ENCODE results near the gene KCNIP1.

Gene KCNIP1

DNA sequence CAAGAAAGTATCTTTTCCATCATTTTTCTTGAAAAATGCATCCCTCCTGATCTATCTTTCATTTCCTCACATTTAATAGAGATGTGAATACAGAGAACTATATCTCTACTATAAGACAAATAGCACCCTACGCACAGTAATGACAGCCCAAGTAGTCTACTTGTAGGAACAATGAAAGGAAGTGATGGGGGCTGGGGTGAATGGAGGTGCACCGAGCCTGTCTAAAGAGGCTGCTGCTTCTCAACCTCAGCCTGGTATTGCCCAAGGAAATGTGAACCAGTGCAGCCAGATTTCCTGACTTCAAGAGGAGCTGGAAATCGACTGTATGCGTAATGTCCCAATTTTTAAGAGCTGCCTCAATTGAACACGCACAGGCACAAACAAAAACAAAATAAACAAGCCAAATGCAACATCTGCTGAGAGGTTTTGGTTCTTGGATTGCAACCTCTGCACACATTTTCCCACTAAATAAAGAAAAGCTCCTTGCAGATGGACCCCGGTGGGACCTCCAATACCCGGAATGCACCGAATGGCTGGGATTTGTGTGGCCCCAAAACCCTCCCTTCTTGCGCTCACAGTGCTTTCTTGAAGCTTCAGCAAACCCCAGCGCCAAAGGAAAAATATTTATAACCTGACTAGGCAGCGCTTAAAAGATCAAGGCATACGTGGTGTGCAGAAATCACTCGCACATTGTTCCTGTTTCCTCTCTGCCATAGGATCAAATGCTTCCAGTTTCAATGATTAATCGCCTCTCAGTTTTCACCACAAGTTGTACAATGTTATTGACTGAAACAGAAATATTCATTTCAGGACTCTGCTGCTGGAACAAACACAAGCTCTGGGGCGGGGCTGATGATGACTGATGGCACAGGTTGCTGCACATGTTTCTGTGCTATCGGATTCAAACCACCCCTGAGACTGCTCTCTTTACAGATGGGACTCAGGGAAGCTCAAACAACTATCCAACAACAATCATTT is 68.3 kb downstream of the KCNIP1 start:
- DNase-seq (ENCODE audit: low read depth in 1 of 2, low spot score in 1 of 2): no peak
- TF ChIP-seq JUND (IDR thresholded peaks at IDR 0.05; ENCODE audit: low read depth): no peak
- in situ Hi-C loops (cut with HindIII; ENCODE audit: low pct_unique_long_range_greater_than_20kb, low sequenced_read_pairs): no loop called here

DNA sequence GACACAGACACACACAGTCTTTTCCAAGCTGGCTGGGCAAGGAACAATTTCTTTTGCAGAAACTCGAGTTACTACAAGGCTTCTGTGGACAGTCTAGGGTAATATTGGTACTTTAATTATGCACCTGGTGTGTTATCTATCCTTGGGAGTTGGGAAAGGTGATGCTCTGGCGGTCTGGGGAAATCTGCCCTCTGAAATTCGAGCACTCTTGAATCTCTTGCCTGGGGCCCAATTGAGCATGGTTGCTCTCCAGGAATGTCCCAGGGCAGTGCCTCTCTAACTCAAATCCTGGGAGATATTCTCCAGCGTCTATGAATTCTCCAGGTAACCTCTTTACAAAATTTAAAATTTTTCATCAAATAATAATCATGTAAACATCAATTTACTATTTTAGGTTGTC is 69.3 kb downstream of the KCNIP1 start:
- in situ Hi-C loops (cut with HindIII; ENCODE audit: low pct_unique_long_range_greater_than_20kb, low sequenced_read_pairs): no loop called here
- no peak for TF ChIP-seq JUND (IDR thresholded peaks at IDR 0.05; ENCODE audit: low read depth)

DNA sequence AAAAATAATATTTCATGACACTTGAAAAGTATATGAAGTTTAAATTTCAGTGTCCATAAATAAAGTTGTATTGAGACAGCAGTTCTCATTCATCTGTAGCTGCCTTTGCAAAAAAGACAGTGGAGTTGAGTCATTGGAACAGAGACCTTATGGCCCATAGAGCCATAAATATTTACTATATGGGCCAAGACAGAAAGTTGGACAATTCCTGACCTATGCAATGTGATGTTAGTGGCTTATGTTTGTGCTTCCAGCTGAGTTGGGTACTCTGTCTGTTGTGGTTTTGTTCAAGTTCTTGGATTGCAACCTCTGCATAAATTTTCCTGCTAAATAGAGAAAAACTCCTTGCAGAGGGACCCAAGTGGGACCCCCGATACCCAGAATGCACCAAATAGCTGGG is 69.8 kb downstream of the KCNIP1 start:
- TF ChIP-seq JUND (IDR thresholded peaks at IDR 0.05; ENCODE audit: low read depth): no peak
- in situ Hi-C loops (cut with HindIII; ENCODE audit: low pct_unique_long_range_greater_than_20kb, low sequenced_read_pairs): no loop called here
- no peak for DNase-seq (ENCODE audit: low read depth in 1 of 2, low spot score in 1 of 2)

More for the DNA sequence above, 69.3 kb downstream of the KCNIP1 start:
- DNase-seq (ENCODE audit: low read depth in 1 of 2, low spot score in 1 of 2): no peak

DNA sequence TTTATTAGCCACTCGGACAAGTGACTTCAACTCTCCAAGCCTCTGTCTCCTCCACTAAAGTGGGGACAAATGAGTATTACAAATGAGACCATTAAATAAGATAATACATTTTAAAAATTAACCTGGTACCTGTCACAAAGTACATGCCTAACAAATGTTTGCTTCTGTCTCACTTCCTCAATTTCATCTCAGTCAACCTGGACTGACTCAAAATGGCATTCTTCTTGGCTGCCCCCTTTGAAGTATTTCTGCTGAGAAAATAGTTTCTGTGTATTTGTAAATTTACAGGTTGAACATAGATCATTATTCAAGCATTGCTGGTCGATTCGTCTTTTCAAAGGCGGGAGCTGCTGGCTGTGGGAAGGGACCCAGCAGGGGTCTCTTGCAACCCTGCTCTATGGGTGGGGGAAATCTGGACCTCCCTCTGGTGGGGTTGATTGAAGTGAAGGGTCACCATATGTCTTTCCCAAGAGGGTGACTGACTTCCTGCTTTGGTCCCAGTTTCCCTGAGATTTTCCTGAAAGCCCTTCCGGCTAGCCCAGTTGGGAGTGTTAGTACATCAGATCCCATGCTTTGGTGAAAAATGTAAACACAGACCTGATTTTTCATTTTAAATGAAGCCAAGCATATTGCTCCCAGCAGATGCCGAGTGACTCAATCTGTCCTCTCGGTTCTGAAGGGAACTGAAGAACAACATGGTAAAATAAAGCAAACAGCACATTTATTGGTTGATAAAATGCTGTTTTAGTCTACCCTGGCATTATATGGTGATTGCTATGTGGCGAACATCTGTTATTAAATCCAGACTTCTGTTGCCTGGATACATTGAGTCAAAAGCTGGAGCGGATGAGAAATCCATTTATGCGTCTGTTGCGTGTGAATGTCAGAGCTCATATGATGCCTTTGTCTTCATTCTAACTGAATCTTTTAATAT is 73.0 kb downstream of the KCNIP1 start:
- no peak for DNase-seq (ENCODE audit: low read depth in 1 of 2, low spot score in 1 of 2)
- TF ChIP-seq JUND (IDR thresholded peaks at IDR 0.05; ENCODE audit: low read depth): no peak
- in situ Hi-C loops (cut with HindIII; ENCODE audit: low pct_unique_long_range_greater_than_20kb, low sequenced_read_pairs): no loop called here

DNA sequence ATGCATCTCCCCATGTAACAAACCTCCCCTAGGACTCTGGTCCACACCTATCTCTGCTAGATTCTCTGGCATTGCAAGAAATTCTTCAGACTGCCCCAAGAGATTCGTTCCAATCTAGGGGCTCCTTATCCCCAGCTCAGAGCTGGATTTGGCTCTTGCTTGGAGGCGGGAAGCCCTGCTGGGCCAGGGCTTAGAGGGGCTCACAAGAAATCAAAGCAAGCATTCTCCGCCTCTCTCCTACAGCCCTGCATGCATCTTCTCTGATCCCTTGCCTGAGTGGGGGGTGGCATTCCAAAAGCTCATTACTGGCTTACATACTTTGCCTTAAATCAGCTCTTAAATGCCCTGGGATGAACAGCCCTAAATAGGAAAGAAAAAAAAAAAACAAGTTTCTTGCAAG is 75.8 kb downstream of the KCNIP1 start:
- no peak for TF ChIP-seq JUND (IDR thresholded peaks at IDR 0.05; ENCODE audit: low read depth)
- no peak for DNase-seq (ENCODE audit: low read depth in 1 of 2, low spot score in 1 of 2)
- in situ Hi-C loops (cut with HindIII; ENCODE audit: low pct_unique_long_range_greater_than_20kb, low sequenced_read_pairs): no loop called here

DNA sequence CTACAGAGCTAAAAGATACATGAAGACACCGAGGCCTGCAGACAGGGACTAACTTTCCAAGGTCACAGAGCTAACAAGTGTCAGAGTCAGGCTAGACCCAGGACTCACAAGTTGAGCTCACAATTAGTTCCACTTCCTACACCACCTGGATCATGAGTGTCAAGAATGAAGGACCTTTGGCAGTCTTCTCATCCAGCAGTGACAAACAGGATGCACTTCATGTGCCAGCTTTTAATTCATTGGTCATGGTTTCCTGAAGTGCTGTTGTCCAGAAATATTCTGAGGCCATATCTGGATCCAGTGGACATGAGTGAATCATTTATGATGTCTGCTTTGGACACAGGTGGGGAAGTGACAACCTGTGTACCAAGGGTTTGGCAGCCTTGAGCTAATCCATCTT is 77.4 kb downstream of the KCNIP1 start:
- DNase-seq (ENCODE audit: low read depth in 1 of 2, low spot score in 1 of 2): no peak
- in situ Hi-C loops (cut with HindIII; ENCODE audit: low pct_unique_long_range_greater_than_20kb, low sequenced_read_pairs): no loop called here
- no peak for TF ChIP-seq JUND (IDR thresholded peaks at IDR 0.05; ENCODE audit: low read depth)

DNA sequence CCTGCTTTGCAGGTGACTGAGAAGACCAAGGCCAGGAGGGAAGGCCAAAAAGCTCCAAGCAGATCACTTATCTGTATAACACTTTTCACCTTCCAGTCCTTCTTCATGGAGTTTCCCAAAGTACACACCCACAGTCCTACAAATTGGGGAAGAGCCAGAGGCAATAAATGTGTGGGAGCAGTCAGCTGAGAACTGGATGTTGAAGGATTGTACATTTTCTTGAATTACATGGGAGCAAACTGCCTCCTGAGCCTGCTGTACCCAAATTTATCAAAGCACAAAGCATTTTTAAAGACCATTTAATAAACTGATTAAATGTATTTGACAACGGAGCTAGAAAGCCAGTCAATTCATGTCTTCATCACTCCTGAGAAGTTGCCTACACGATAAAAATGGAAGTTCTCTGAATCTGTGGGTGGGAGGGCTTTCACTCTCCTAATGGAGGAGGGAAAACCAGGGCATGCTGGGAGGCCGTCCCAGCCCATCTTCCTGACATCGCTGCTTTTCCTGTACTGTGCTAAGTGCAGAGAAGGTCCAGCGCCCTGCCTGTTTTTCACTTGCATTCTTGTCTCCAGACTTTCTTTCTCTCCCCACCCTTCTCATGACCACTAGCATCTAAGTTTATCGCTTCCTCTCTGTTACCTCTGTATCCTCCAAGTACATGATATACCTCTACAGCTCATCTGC is 79.0 kb downstream of the KCNIP1 start:
- in situ Hi-C loops (cut with HindIII; ENCODE audit: low pct_unique_long_range_greater_than_20kb, low sequenced_read_pairs): no loop called here
- DNase-seq (ENCODE audit: low read depth in 1 of 2, low spot score in 1 of 2): no peak
- TF ChIP-seq JUND (IDR thresholded peaks at IDR 0.05; ENCODE audit: low read depth): no peak

DNA sequence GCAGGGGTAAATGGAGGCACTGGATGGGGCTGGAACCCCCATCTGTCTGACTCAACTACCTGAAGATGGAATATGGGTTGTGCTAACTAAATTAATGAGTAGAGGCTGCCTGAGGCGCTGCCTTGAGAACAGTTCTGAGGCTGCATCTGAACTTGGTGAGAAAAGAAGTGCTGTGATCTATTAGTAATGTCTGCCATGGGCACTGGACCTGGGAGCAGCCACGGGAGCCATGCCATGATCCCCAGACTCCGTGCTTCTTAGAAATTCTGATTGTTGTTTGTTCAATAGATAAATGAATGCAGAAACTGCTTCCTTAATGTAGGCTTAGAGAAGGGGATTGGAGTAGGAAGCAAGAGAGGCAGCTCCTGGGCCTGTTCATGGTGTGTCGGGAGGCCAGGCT is 80.2 kb downstream of the KCNIP1 start:
- in situ Hi-C loops (cut with HindIII; ENCODE audit: low pct_unique_long_range_greater_than_20kb, low sequenced_read_pairs): no loop called here
- no peak for TF ChIP-seq JUND (IDR thresholded peaks at IDR 0.05; ENCODE audit: low read depth)
- DNase-seq (ENCODE audit: low read depth in 1 of 2, low spot score in 1 of 2): no peak

DNA sequence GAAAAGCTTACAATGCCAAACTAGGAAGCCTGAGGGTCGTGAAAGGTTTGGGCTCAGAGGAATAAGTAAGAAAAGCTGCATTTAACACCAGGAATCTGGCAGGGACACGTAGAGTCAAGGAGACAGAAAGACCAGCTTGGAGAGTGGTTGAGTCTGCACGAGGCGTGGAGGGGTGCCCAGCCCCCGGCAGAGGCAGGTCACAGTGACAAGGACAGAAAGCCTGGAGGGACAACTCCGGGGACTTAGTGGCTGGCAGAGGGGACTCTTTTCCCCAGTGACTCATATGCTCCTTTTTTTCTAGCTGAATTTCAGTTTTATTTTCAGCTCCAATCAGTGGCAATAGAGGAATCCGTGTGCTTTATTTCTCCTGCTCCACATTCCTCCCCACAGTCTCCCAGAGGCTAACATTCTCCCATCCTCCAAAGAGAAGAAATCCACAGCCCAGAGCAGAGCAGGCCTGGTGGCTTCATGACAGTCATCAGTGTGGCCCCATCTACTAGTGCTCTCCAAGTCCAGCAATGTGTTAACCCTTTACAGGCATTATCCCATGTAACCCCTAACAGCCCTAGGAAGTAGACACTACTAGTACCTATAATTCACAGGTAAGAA is 80.7 kb downstream of the KCNIP1 start:
- TF ChIP-seq JUND (IDR thresholded peaks at IDR 0.05; ENCODE audit: low read depth): no peak
- in situ Hi-C loops (cut with HindIII; ENCODE audit: low pct_unique_long_range_greater_than_20kb, low sequenced_read_pairs): no loop called here
- no peak for DNase-seq (ENCODE audit: low read depth in 1 of 2, low spot score in 1 of 2)

DNA sequence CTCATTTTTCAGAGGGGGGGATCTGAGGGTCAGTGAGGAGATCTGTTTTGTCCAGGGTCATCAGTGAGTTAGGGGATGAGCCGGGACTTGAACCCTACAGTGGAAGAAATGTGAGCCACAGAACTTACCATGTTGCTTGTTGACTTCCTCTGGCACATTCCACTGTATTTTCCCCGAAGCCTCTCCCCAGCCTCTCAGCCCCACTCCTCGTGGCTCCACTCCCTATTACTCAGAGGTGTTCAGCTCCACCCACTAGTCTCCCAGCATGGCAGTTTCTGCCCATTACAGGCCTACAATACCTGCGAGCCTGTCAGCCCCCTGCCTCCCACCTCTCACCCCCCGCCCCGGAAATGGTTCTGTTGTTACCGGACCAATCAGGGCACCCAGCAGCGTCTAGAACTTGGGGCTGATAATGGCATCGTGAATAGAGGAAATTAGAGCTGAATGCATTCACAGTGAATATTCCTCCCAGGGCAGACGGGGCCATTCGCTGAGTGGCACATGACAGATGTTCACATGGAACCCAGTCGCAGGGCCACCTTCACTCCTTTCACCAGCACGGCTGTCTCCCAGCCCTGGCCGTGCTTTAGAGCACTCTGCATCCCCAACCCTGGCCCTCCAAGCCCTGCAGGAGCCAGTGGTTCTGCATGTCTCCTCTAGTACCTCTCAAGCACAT is 81.6 kb downstream of the KCNIP1 start:
- no peak for TF ChIP-seq JUND (IDR thresholded peaks at IDR 0.05; ENCODE audit: low read depth)
- in situ Hi-C loops (cut with HindIII; ENCODE audit: low pct_unique_long_range_greater_than_20kb, low sequenced_read_pairs): no loop called here
- no peak for DNase-seq (ENCODE audit: low read depth in 1 of 2, low spot score in 1 of 2)

DNA sequence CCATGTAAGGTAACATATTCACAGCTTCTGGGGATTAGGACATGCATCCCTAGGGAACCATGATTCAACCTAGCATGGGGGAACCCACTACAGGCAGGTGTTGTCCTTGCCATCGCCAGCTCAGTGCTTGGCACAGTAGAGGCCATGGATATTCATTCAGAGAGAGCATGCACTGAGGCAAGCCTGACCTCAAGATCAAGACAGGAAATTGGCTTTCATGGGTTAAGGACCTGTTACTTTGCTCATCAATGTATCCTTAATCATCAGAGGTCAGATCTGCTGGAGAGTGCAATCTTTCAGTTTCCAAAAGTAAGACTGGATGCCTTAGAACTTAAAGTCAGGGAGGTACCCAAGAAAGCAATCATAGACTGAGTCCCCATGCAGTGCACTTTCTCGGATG is 84.0 kb downstream of the KCNIP1 start:
- in situ Hi-C loops (cut with HindIII; ENCODE audit: low pct_unique_long_range_greater_than_20kb, low sequenced_read_pairs): no loop called here
- TF ChIP-seq JUND (IDR thresholded peaks at IDR 0.05; ENCODE audit: low read depth): no peak
- no peak for DNase-seq (ENCODE audit: low read depth in 1 of 2, low spot score in 1 of 2)

Measured in T47D (cell line).